NCI-H446 (cell line): ENCODE measurements around the gene ACOX3.
"Not testable (repeated sequence)": the region's sequence is repeated elsewhere in the genome, so short reads cannot be mapped to it uniquely, and the experiment has no call there.

Source experiments
- DNase-seq, 2 experiments: peaks; one replicate each; lab custom pipeline; 2025; lab: John Stamatoyannopoulos, UW

The ACOX3 gene

GRCh38 chr4:8440492-8441311 is at the start of gene ACOX3, which contains the start of gene TRMT44:
ACOX3 (minus strand) TSS chr4:8440723; CDS start chr4:8416521, 24,202 bp downstream.
TRMT44 (plus strand) TSS chr4:8440777; CDS start chr4:8440823, 46 bp downstream.
- peak; percentile 54 to 79 for DNase-seq

GRCh38 chr4:8488791-8489369 is 48.4 kb upstream of the ACOX3 start:
- DNase-seq = no peak

GRCh38 chr4:8486643-8487042 is 46.1 kb upstream of the ACOX3 start:
- DNase-seq = not testable (repeated sequence)

GRCh38 chr4:8480221-8480620 is 39.7 kb upstream of the ACOX3 start:
- no peak for DNase-seq

- no peak for DNase-seq
Measured at GRCh38 chr4:8478801-8479744, 38.5 kb upstream of the ACOX3 start.

- no peak for DNase-seq
Measured at GRCh38 chr4:8478371-8478770, 37.8 kb upstream of the ACOX3 start.

- DNase-seq = no peak
Measured at GRCh38 chr4:8477676-8478075, 37.2 kb upstream of the ACOX3 start.

GRCh38 chr4:8477095-8477635 is 36.6 kb upstream of the ACOX3 start:
- DNase-seq = no peak

- DNase-seq = no peak
Measured at GRCh38 chr4:8475751-8476575, 35.4 kb upstream of the ACOX3 start.

GRCh38 chr4:8474856-8475255 is 34.3 kb upstream of the ACOX3 start:
- no peak for DNase-seq

GRCh38 chr4:8473920-8474590 is 33.5 kb upstream of the ACOX3 start:
- DNase-seq = no peak

- no peak for DNase-seq
Measured at GRCh38 chr4:8473198-8473919, 32.8 kb upstream of the ACOX3 start.

GRCh38 chr4:8472689-8473197 is 32.2 kb upstream of the ACOX3 start:
- DNase-seq = no peak

GRCh38 chr4:8472158-8472688 is 31.7 kb upstream of the ACOX3 start:
- DNase-seq = no peak

GRCh38 chr4:8471211-8471875 is 30.8 kb upstream of the ACOX3 start:
- no peak for DNase-seq

GRCh38 chr4:8470451-8471024 is 30.0 kb upstream of the ACOX3 start:
- no peak for DNase-seq

- no peak for DNase-seq
Measured at GRCh38 chr4:8469550-8469949, 29.0 kb upstream of the ACOX3 start.

GRCh38 chr4:8468746-8469535 is 28.4 kb upstream of the ACOX3 start:
- DNase-seq = peak in 1 of 2 experiments; percentile 34
